Neuronal stem cell (in vitro differentiated cells): ENCODE results near the gene ARHGAP32.

Experiments used
- DNase-seq: peaks from one replicate; pipeline ENCODE4 v3.0.0-alpha.2; 2013; ENCODE audit warnings: low spot score
- H2AFZ ChIP-seq: one replicate; pipeline ENCODE4 v1.6.1; 2013; ENCODE audit warnings: mild to moderate bottlenecking, low read length, inconsistent platforms
- H2AK5ac ChIP-seq: 2 replicates; pipeline ENCODE4 v1.6.1; 2013; ENCODE audit warnings: low read depth, mild to moderate bottlenecking, inconsistent platforms, low read length, moderate library complexity, mixed read lengths
- H2BK120ac ChIP-seq: 2 replicates; pipeline ENCODE4 v1.6.1; 2013; ENCODE audit warnings: low read depth, mild to moderate bottlenecking, inconsistent platforms, low read length, moderate library complexity, mixed read lengths
- H2BK12ac ChIP-seq: one replicate; pipeline ENCODE4 v1.6.1; 2013; ENCODE audit warnings: low read length, inconsistent platforms
- H2BK15ac ChIP-seq: 2 replicates; pipeline ENCODE4 v1.6.1; 2013; ENCODE audit warnings: mild to moderate bottlenecking, low read length, inconsistent platforms, mixed read lengths
- H2BK5ac ChIP-seq: one replicate; pipeline ENCODE4 v1.6.1; 2013; ENCODE audit warnings: inconsistent platforms, mild to moderate bottlenecking, low read length, moderate library complexity
- H3K14ac ChIP-seq: one replicate; pipeline ENCODE4 v1.6.1; 2013; ENCODE audit warnings: low read length, inconsistent platforms
- H3K18ac ChIP-seq: 2 replicates; pipeline ENCODE4 v1.6.1; 2013; ENCODE audit warnings: low read length, inconsistent platforms
- H3K23ac ChIP-seq: 2 replicates; pipeline ENCODE4 v1.6.1; 2013; ENCODE audit warnings: low read depth, mild to moderate bottlenecking, mixed read lengths, low read length, inconsistent platforms; ENCODE audit not compliant: poor library complexity
- H3K27ac ChIP-seq: replicated peaks from 3 replicates; pipeline ENCODE4 v1.5.1; 2013; ENCODE audit warnings: low read length, inconsistent platforms
- H3K27me3 ChIP-seq, 3 experiments: 2 replicates each; pipeline ENCODE4 v1.6.1; 2013; ENCODE audit warnings: low read length in 3 of 3, mild to moderate bottlenecking in 2 of 3, inconsistent platforms in 1 of 3, low read depth in 1 of 3, mixed read lengths in 1 of 3, moderate library complexity in 1 of 3; ENCODE audit not compliant: control insufficient read depth in 3 of 3, insufficient read depth in 3 of 3
- H3K36me3 ChIP-seq, 2 donors: replicated peaks in 1 of 2; 2 replicates each; pipeline ENCODE4 v1.6.1; 2013; ENCODE audit warnings: low read length in 2 of 2; ENCODE audit not compliant: control insufficient read depth in 2 of 2, insufficient read depth in 2 of 2
- H3K4ac ChIP-seq: 2 replicates; pipeline ENCODE4 v1.6.1; 2013; ENCODE audit warnings: inconsistent platforms, mild to moderate bottlenecking, low read length, moderate library complexity
- H3K4me1 ChIP-seq, 2 donors: 1 replicate in 1 of 2; 2 replicates in 1 of 2; pipeline ENCODE4 v1.6.1; 2013; ENCODE audit warnings: low read length in 2 of 2, low read depth in 1 of 2; ENCODE audit not compliant: control insufficient read depth in 2 of 2, insufficient read depth in 1 of 2
- H3K4me2 ChIP-seq: one replicate; pipeline ENCODE4 v1.6.1; 2013; ENCODE audit warnings: mild to moderate bottlenecking, low read length, inconsistent platforms; ENCODE audit not compliant: insufficient read depth, poor library complexity, severe bottlenecking
- H3K4me3 ChIP-seq, 2 donors: 2 replicates each; pipeline ENCODE4 v1.5.1; 2013; ENCODE audit warnings: low read length in 2 of 2, mild to moderate bottlenecking in 2 of 2, inconsistent platforms in 1 of 2, moderate library complexity in 1 of 2
- H3K79me1 ChIP-seq: one replicate; pipeline ENCODE4 v1.6.1; 2013; ENCODE audit warnings: low read depth, mild to moderate bottlenecking, inconsistent platforms, low read length, moderate library complexity
- H3K9ac ChIP-seq: one replicate; pipeline ENCODE4 v1.6.1; 2013; ENCODE audit warnings: mild to moderate bottlenecking, low read depth, low read length, inconsistent platforms; ENCODE audit not compliant: poor library complexity
- H3K9me3 ChIP-seq, 2 donors: replicated peaks in 1 of 2; 2 replicates each; pipeline versions ENCODE3 to v1.6.1; 2013; ENCODE audit warnings: low read length in 2 of 2, mild to moderate bottlenecking in 2 of 2, inconsistent platforms in 1 of 2, low read depth in 1 of 2, mixed read lengths in 1 of 2, moderate library complexity in 1 of 2; ENCODE audit not compliant: control insufficient read depth in 2 of 2, insufficient read depth in 1 of 2
- H4K8ac ChIP-seq: one replicate; pipeline ENCODE4 v1.6.1; 2013; ENCODE audit warnings: low read depth, mild to moderate bottlenecking, inconsistent platforms, low read length, moderate library complexity
- H4K91ac ChIP-seq: one replicate; pipeline ENCODE4 v1.6.1; 2013; ENCODE audit warnings: low read length, low read depth, mild to moderate bottlenecking, inconsistent platforms; ENCODE audit not compliant: poor library complexity
- WGBS, 2 donors: extraction: QIAGEN DNeasy Blood & Tissue Kit; methylation state at CpG; one replicate each; pipeline ENCODE4 v1.1.7; 2013; ENCODE audit warnings: missing lambda C conversion rate in 2 of 2, mixed read lengths in 1 of 2; ENCODE audit not compliant: insufficient read length in 2 of 2, insufficient replicate concordance in 1 of 2; ENCODE audit errors: extremely low coverage in 2 of 2; 5-methylcytosine and 5-hydroxymethylcytosine counted together

Gene ARHGAP32

DNA sequence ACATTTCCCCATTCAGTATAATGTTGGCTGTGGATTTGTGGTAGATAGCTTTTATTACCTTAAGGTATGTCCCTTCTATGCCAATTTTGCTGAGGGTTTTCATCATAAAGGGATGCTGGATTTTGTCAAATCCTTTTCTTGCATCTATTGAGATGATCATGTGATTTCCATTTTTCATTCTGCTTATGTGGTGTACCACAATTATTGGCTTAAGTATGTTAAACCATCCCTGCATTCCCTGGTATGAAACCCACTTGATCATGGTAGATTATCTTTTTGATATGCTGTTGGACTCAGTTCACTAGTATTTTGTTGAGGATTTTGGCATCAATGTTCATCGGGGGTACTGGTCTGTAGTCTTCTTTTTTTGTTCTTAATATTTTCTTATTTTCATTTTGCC is 44.7 kb upstream of the ARHGAP32 start:
- Histone ChIP-seq H3K36me3 (peaks cover 1 to 15% of the 10 kb centered on the region in 2 donors), H2AK5ac (no peak overlapping the region), H4K8ac (no peak overlapping the region), H2AFZ (no peak overlapping the region), H2BK5ac (no peak overlapping the region), H3K14ac (no peak overlapping the region), H3K4me1 (no peaks in the 10 kb centered on the region), H3K9ac (no peak overlapping the region), H3K27ac (no peak overlapping the region), H2BK12ac (no peak overlapping the region), H4K91ac (no peak overlapping the region), H3K27me3 (no peaks in the 10 kb centered on the region), H3K4me3 (no peak overlapping the region), H3K18ac (no peak overlapping the region), H3K79me1 (no peaks in the 10 kb centered on the region), H2BK15ac (no peak overlapping the region), H3K4ac (no peak overlapping the region), H2BK120ac (no peak overlapping the region), H3K9me3 (peaks cover 2 to 15% of the 10 kb centered on the region in 2 donors), H3K23ac (no peak overlapping the region), H3K4me2 (no peak overlapping the region)
- no peak for DNase-seq
- WGBS, 2 donors: no CpG with 5 or more reads among the region's 1 CpG

- peaks cover 1 to 15% of the 10 kb centered on the region in 2 donors for H3K36me3 ChIP-seq
- no peaks in the 10 kb centered on the region for H3K79me1 ChIP-seq
- H3K9ac ChIP-seq: no peak overlapping the region
- H2BK15ac ChIP-seq: no peak overlapping the region
- H3K14ac ChIP-seq: no peak overlapping the region
- H3K27ac ChIP-seq: no peak overlapping the region
- no peak overlapping the region for H2BK120ac ChIP-seq
- DNase-seq: no peak
- H4K91ac ChIP-seq: no peak overlapping the region
- no peak overlapping the region for H3K4me3 ChIP-seq
- H2AFZ ChIP-seq: no peak overlapping the region
- no peaks in the 10 kb centered on the region for H3K27me3 ChIP-seq
- no peak overlapping the region for H4K8ac ChIP-seq
- H2BK5ac ChIP-seq: no peak overlapping the region
- H2BK12ac ChIP-seq: no peak overlapping the region
- no peaks in the 10 kb centered on the region for H3K4me1 ChIP-seq
- no peak overlapping the region for H3K4me2 ChIP-seq
- H3K23ac ChIP-seq: no peak overlapping the region
- no peak overlapping the region for H2AK5ac ChIP-seq
- no CpG with 5 or more reads among the region's 5 CpGs for WGBS, 2 donors
- no peak overlapping the region for H3K18ac ChIP-seq
- H3K9me3 ChIP-seq: peaks cover 2 to 15% of the 10 kb centered on the region in 2 donors
- H3K4ac ChIP-seq: no peak overlapping the region
Observed at GRCh38 chr11:129234978-129235377, 42.9 kb upstream of the ARHGAP32 start.

GRCh38 chr11:129230006-129230405 is 37.9 kb upstream of the ARHGAP32 start:
- Histone ChIP-seq H4K91ac (no peak overlapping the region), H3K4ac (no peak overlapping the region), H3K18ac (no peak overlapping the region), H2AK5ac (no peak overlapping the region), H3K4me2 (no peak overlapping the region), H3K27ac (no peak overlapping the region), H2BK120ac (no peak overlapping the region), H3K14ac (no peak overlapping the region), H3K79me1 (no peaks in the 10 kb centered on the region), H2BK15ac (no peak overlapping the region), H2BK5ac (no peak overlapping the region), H3K4me3 (no peak overlapping the region), H2AFZ (no peak overlapping the region), H3K9ac (no peak overlapping the region), H3K4me1 (no peaks in the 10 kb centered on the region), H3K9me3 (peaks cover 2 to 28% of the 10 kb centered on the region in 2 donors), H3K23ac (no peak overlapping the region), H2BK12ac (no peak overlapping the region), H3K27me3 (no peaks in the 10 kb centered on the region), H3K36me3 (peaks cover 0 to 1% of the 10 kb centered on the region in 2 donors), H4K8ac (no peak overlapping the region)
- WGBS, 2 donors: no CpG with 5 or more reads among the region's 6 CpGs
- no peak for DNase-seq

GRCh38 chr11:129226207-129226798 is 34.2 kb upstream of the ARHGAP32 start:
- H3K27ac ChIP-seq: no peak overlapping the region

More at GRCh38 chr11:129226207-129226798, 34.2 kb upstream of the ARHGAP32 start:
- Histone ChIP-seq H3K18ac (no peak overlapping the region), H2BK12ac (no peak overlapping the region), H3K4me1 (peaks cover 0 to 5% of the 10 kb centered on the region in 2 donors), H2BK5ac (no peak overlapping the region), H3K14ac (no peak overlapping the region), H4K8ac (no peak overlapping the region), H2AFZ (no peak overlapping the region), H3K27me3 (no peaks in the 10 kb centered on the region), H2BK120ac (no peak overlapping the region), H3K36me3 (no peaks in the 10 kb centered on the region), H3K4ac (no peak overlapping the region), H3K4me3 (no peak overlapping the region), H3K23ac (no peak overlapping the region), H3K79me1 (no peaks in the 10 kb centered on the region), H4K91ac (no peak overlapping the region), H3K9ac (no peak overlapping the region), H2AK5ac (no peak overlapping the region), H3K9me3 (peaks cover 0 to 28% of the 10 kb centered on the region in 2 donors), H3K4me2 (no peak overlapping the region), H2BK15ac (no peak overlapping the region)
- DNase-seq: no peak
- no CpG with 5 or more reads among the region's 2 CpGs for WGBS, 2 donors
